ENCODE data around the gene OTOS. TPM values are rescaled to one million over a fixed set of nuclear protein-coding genes. Genes with fewer than 3 reads are reported as not detected.

The OTOS gene
- total and polyA plus RNA-seq, 2 of the 4 experiments (the other 2 are of a cell fraction), result 0.34 TPM; not detected in 1

DNA sequence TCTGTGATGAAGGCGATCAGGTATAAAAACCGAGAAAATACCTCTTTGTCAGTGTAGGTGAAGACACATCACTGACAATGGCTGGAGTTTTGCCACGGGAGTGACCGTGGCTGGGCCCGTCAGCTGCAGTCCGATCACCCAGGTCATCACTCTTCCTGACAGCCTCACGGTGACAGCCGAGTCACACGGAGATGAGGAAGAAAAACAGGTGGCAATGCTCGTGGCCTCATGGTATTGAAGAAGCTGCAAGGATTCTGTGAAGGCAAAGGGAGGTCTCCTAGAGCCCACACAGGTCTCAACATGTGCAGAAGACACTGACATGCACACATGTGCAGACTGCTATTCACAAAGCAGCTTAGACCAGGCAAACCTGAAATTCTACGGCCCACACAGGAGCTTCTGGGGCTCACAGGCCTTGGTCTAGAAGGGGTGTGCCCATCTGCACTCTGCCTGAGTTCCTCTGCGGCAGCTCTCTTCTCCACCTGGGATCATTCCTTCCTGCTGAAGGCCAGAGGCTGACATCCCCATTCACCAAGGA is 11.8 kb downstream of the OTOS start:
- ChIA-PET POLR2A (ENCODE audit: unreplicated experiment) (no interaction called here), CTCF (no interaction called here)
- Histone ChIP-seq H3K27me3 (ENCODE audit: control insufficient read depth, insufficient read depth, low read length) (no peaks in the 10 kb centered on the region), H3K23ac (ENCODE audit: low read depth, low read length) (no peak overlapping the region), H2BK20ac (ENCODE audit: low read depth, low read length) (no peak overlapping the region), H2AK5ac (ENCODE audit: low read depth, low read length) (no peak overlapping the region), H3K79me1 (ENCODE audit: low read depth in 1 of 2, low read length in 2 of 2) (peaks cover 0 to 7% of the 10 kb centered on the region in 2 experiments; a peak in 2 of 4 replicates), H3K9me1 (ENCODE audit: insufficient read depth, low read length) (no peaks in the 10 kb centered on the region), H3K56ac (ENCODE audit: extremely low read depth, insufficient read depth, low read length) (no peak overlapping the region), H3K4ac (ENCODE audit: low read depth, low read length) (no peak overlapping the region), H2BK120ac (ENCODE audit: low read depth, low read length) (no peak overlapping the region), H3K14ac (replicated peaks; ENCODE audit: low read depth, low read length) (no peak overlapping the region), H3K9me3 (ENCODE audit: control insufficient read depth, insufficient read depth, low read length) (no peaks in the 10 kb centered on the region), H3K4me3 (ENCODE audit: insufficient read depth, low read depth, low read length) (no peak overlapping the region), H3K4me2 (ENCODE audit: low read depth, low read length) (no peak overlapping the region), H2AFZ (replicated peaks; ENCODE audit: low read length, poor library complexity) (no peak overlapping the region), H3K27ac (ENCODE audit: insufficient read depth, low read length) (no peak overlapping the region), H2BK5ac (ENCODE audit: low read depth, low read length, poor library complexity, severe bottlenecking) (no peak overlapping the region), H3K36me3 (ENCODE audit: control insufficient read depth, insufficient read depth, low read length) (peaks cover 52% of the 10 kb centered on the region), H2BK15ac (ENCODE audit: low read depth, low read length) (no peak overlapping the region), H4K8ac (ENCODE audit: low read depth in 2 of 2, low read length in 2 of 2) (no peak overlapping the region), H4K20me1 (ENCODE audit: insufficient read depth, low read length) (no peaks in the 10 kb centered on the region), H2AK9ac (replicated peaks; ENCODE audit: low read depth, low read length, poor library complexity) (no peak overlapping the region), H4K91ac (ENCODE audit: insufficient read depth, low read depth, low read length) (no peak overlapping the region), H3K18ac (ENCODE audit: low read depth, low read length) (no peak overlapping the region), H3K9ac (ENCODE audit: low read depth, low read length) (no peak overlapping the region), H4K5ac (ENCODE audit: low read depth, low read length) (no peak overlapping the region), H3K4me1 (ENCODE audit: control insufficient read depth, insufficient read depth, low read length) (no peaks in the 10 kb centered on the region)
- intact Hi-C loops (cut with micrococcal nuclease) (no loop called here), in situ Hi-C loops (cut with MboI; ENCODE audit: low sequenced_read_pairs) (loop anchor here (25.0 kb wide), 1 partner anchor 1091 kb away; no protein-coding TSS in a partner anchor), dilution Hi-C loops (cut with HindIII; ENCODE audit: low sequenced_read_pairs, unreplicated experiment) (no loop called here)
- BruUV-seq (replicated peaks), result no TSS peak
- no peak for ATAC-seq (ENCODE audit: low read depth)
- TF ChIP-seq FOS (IDR thresholded peaks at IDR 0.05; ENCODE audit: low read depth, low read length), result no peak
- no peak for TF ChIP-seq RAD21 (IDR thresholded peaks at IDR 0.05; ENCODE audit: low read length)
- TF ChIP-seq SMC3 (IDR thresholded peaks at IDR 0.05; ENCODE audit: low read depth, low read length), result no peak
- no peak for TF ChIP-seq BHLHE40 (IDR thresholded peaks at IDR 0.05; ENCODE audit: low read depth, low read length)
- TF ChIP-seq POLR2A (IDR thresholded peaks at IDR 0.05; ENCODE audit: low read depth, low read length), result no peak
- TF ChIP-seq, protein P1, sequence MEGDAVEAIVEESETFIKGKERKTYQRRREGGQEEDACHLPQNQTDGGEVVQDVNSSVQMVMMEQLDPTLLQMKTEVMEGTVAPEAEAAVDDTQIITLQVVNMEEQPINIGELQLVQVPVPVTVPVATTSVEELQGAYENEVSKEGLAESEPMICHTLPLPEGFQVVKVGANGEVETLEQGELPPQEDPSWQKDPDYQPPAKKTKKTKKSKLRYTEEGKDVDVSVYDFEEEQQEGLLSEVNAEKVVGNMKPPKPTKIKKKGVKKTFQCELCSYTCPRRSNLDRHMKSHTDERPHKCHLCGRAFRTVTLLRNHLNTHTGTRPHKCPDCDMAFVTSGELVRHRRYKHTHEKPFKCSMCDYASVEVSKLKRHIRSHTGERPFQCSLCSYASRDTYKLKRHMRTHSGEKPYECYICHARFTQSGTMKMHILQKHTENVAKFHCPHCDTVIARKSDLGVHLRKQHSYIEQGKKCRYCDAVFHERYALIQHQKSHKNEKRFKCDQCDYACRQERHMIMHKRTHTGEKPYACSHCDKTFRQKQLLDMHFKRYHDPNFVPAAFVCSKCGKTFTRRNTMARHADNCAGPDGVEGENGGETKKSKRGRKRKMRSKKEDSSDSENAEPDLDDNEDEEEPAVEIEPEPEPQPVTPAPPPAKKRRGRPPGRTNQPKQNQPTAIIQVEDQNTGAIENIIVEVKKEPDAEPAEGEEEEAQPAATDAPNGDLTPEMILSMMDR (conservative IDR thresholded peaks at IDR 0.05; ENCODE audit: low read depth, low read length), result no peak
- no peak for TF ChIP-seq MXI1 (IDR thresholded peaks at IDR 0.05; ENCODE audit: borderline replicate concordance, low read depth, low read length)
- no peak for TF ChIP-seq MAZ (IDR thresholded peaks at IDR 0.05; ENCODE audit: borderline replicate concordance, low read depth, low read length)
- TF ChIP-seq RFX5 (IDR thresholded peaks at IDR 0.05; ENCODE audit: low read depth, low read length), result no peak
- TF ChIP-seq, protein P2, sequence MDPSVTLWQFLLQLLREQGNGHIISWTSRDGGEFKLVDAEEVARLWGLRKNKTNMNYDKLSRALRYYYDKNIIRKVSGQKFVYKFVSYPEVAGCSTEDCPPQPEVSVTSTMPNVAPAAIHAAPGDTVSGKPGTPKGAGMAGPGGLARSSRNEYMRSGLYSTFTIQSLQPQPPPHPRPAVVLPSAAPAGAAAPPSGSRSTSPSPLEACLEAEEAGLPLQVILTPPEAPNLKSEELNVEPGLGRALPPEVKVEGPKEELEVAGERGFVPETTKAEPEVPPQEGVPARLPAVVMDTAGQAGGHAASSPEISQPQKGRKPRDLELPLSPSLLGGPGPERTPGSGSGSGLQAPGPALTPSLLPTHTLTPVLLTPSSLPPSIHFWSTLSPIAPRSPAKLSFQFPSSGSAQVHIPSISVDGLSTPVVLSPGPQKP (IDR thresholded peaks at IDR 0.05; ENCODE audit: borderline replicate concordance, low read depth, low read length), result no peak
- no peak for TF ChIP-seq RCOR1 (IDR thresholded peaks at IDR 0.05; ENCODE audit: insufficient replicate concordance, low read length)
- no peak for TF ChIP-seq CEBPB (IDR thresholded peaks at IDR 0.05; ENCODE audit: low read depth, low read length)
- 84% methylated on average over 8 of the region's 12 CpGs; no CpG with 5 or more reads in 1 of the 2 experiments for WGBS, 2 experiments (ENCODE audit: extremely low coverage in 2 of 2, insufficient read length in 1 of 2)
- DNase-seq, result no peak

Data from IMR-90 (cell line).